SK-N-SH (cell line): ENCODE data around the gene SLCO6A1. TPM values are rescaled to one million over a fixed set of nuclear protein-coding genes. Genes with fewer than 3 reads are reported as not detected.

Experiments
- CTCF ChIA-PET: fragments of 300-600, 350-600 bp; formaldehyde crosslinking; extraction: SDS; loops from one replicate; lab custom pipeline; 2021; lab: Yijun Ruan, JAX
- POLR2A ChIA-PET: fragments of 350-600 bp; sonication (Branson Sonifier 250); formaldehyde crosslinking; extraction: SDS; loops from one replicate; lab custom pipeline; 2020; ENCODE audit warnings: antibody characterized with exemption, inconsistent platforms; lab: Yijun Ruan, JAX
- DNase-seq: peaks from one replicate; pipeline ENCODE4 v3.0.0; 2012
- H2AFZ ChIP-seq: fragments of 200-600 bp; sonication (generic); 2 replicates; pipeline ENCODE4 v1.8.1; 2016; ENCODE audit warnings: antibody characterized with exemption, mild to moderate bottlenecking, low read depth
- H3F3A ChIP-seq: fragments of 200-600 bp; sonication (generic); replicated peaks from 2 replicates; pipeline ENCODE3; 2016; ENCODE audit warnings: antibody characterized with exemption, mild to moderate bottlenecking; ENCODE audit not compliant: insufficient read depth
- H3K27ac ChIP-seq, 2 experiments: fragments of 200-500 bp in 1 of 2; fragments of 200-600 bp in 1 of 2; sonication (Bioruptor generic) in 1 of 2; sonication (generic), shearing (Covaris generic) in 1 of 2; 2 replicates each; pipeline versions ENCODE4 v1.5.1 to v1.6.1; 2014 to 2016; ENCODE audit warnings: low read depth in 2 of 2, inconsistent platforms in 1 of 2, low read length in 1 of 2, mild to moderate bottlenecking in 1 of 2, mixed read lengths in 1 of 2
- H3K27me3 ChIP-seq: fragments of 200-600 bp; sonication (generic), shearing (Covaris generic); 2 replicates; pipeline ENCODE4 v1.6.1; 2016; ENCODE audit warnings: mixed run types; ENCODE audit not compliant: insufficient read depth
- H3K36me3 ChIP-seq, 2 experiments: fragments of 200-500 bp in 1 of 2; fragments of 200-600 bp in 1 of 2; sonication (Bioruptor generic) in 1 of 2; sonication (generic) in 1 of 2; replicated peaks in 1 of 2; 2 replicates each; pipeline versions ENCODE3 to v1.5.1; 2014 to 2016; ENCODE audit warnings: low read length in 1 of 2, mild to moderate bottlenecking in 1 of 2; ENCODE audit not compliant: insufficient read depth in 2 of 2, control insufficient read depth in 1 of 2
- H3K4me1 ChIP-seq, 2 experiments: fragments of 200-500 bp in 1 of 2; fragments of 200-600 bp in 1 of 2; sonication (Bioruptor generic) in 1 of 2; sonication (generic), shearing (Covaris generic) in 1 of 2; 2 replicates each; pipeline versions ENCODE4 v1.5.1 to v1.6.1; 2014 to 2016; ENCODE audit warnings: low read depth in 1 of 2, low read length in 1 of 2, mixed run types in 1 of 2; ENCODE audit not compliant: insufficient read depth in 2 of 2, control insufficient read depth in 1 of 2
- H3K4me2 ChIP-seq: fragments of 200-600 bp; sonication (generic), shearing (Covaris generic); 2 replicates; pipeline ENCODE4 v1.6.1; 2017; ENCODE audit warnings: mixed run types
- H3K4me3 ChIP-seq, 2 experiments: fragments of 200-500 bp in 1 of 2; fragments of 200-600 bp in 1 of 2; sonication (Bioruptor generic) in 1 of 2; sonication (generic), shearing (Covaris generic) in 1 of 2; 2 replicates each; pipeline versions ENCODE4 v1.5.1 to v1.8.1; 2014 to 2016; ENCODE audit warnings: low read depth in 2 of 2, inconsistent platforms in 1 of 2, low read length in 1 of 2, mild to moderate bottlenecking in 1 of 2, mixed read lengths in 1 of 2, moderate library complexity in 1 of 2
- H3K79me2 ChIP-seq: fragments of 200-600 bp; sonication (generic); 2 replicates; pipeline ENCODE4 v1.8.1; 2017; ENCODE audit warnings: mild to moderate bottlenecking; ENCODE audit not compliant: insufficient read depth
- H3K9ac ChIP-seq: fragments of 200-600 bp; sonication (generic); 2 replicates; pipeline ENCODE4 v1.6.1; 2017; ENCODE audit warnings: mixed run types
- H3K9me2 ChIP-seq: fragments of 200-600 bp; sonication (generic); 2 replicates; pipeline ENCODE4 v1.6.1; 2017; ENCODE audit warnings: mixed run types
- H3K9me3 ChIP-seq: fragments of 200-600 bp; sonication (generic); 2 replicates; pipeline ENCODE4 v1.6.1; 2017; ENCODE audit warnings: mixed run types, mild to moderate bottlenecking, moderate library complexity
- H4K20me1 ChIP-seq: fragments of 200-600 bp; sonication (generic); 2 replicates; pipeline ENCODE4 v1.6.1; 2017; ENCODE audit warnings: mild to moderate bottlenecking, mixed run types; ENCODE audit not compliant: insufficient read depth
- CHD2 ChIP-seq: fragments of 150-350 bp; IDR thresholded peaks from 2 replicates; pipeline ENCODE4 v1.6.1; 2018; ENCODE audit warnings: low read length; ENCODE audit not compliant: partially characterized antibody
- ELF1 ChIP-seq: IDR thresholded peaks from 2 replicates; pipeline ENCODE4 v1.4.0; 2012
- EP300 ChIP-seq, 2 experiments: IDR thresholded peaks; 2 replicates each; pipeline versions ENCODE4 v1.4.0 to v1.6.1; 2012; ENCODE audit warnings: borderline replicate concordance in 1 of 2, low read depth in 1 of 2, low read length in 1 of 2
- FOSL2 ChIP-seq: IDR thresholded peaks from 2 replicates; pipeline ENCODE4 v1.4.0; 2012; ENCODE audit warnings: low read depth, mild to moderate bottlenecking, moderate library complexity, borderline replicate concordance
- FOXJ3 ChIP-seq: sonication (generic); formaldehyde crosslinking; IDR thresholded peaks from 2 replicates; pipeline ENCODE4 v1.5.1; 2020; ENCODE audit warnings: mild to moderate bottlenecking, missing genetic modification reagents
- GABPA ChIP-seq: IDR thresholded peaks from 2 replicates; pipeline ENCODE4 v1.4.0; 2012; ENCODE audit warnings: low read depth, mild to moderate bottlenecking
- GATA2 ChIP-seq: sonication (generic); formaldehyde crosslinking; IDR thresholded peaks from 2 replicates; pipeline ENCODE4 v1.5.0; 2020; ENCODE audit warnings: mild to moderate bottlenecking, missing genetic modification reagents
- MEF2A ChIP-seq: IDR thresholded peaks from 2 replicates; pipeline ENCODE4 v1.4.0; 2012; ENCODE audit warnings: low read depth, borderline replicate concordance
- NFIC ChIP-seq: IDR thresholded peaks from 2 replicates; pipeline ENCODE4 v1.4.0; 2012; ENCODE audit warnings: borderline replicate concordance
- NRF1 ChIP-seq: IDR thresholded peaks from 2 replicates; pipeline ENCODE4 v1.6.1; 2012; ENCODE audit warnings: low read depth, mild to moderate bottlenecking, low read length
- POLR2AphosphoS5 ChIP-seq: IDR thresholded peaks from 2 replicates; pipeline ENCODE4 v1.6.1; 2012; ENCODE audit warnings: low read depth, low read length
- RFX5 ChIP-seq: IDR thresholded peaks from 2 replicates; pipeline ENCODE4 v1.6.1; 2012; ENCODE audit warnings: mild to moderate bottlenecking, improper control_type of control experiment, low read length
- RXRA ChIP-seq: IDR thresholded peaks from 2 replicates; pipeline ENCODE4 v1.4.0; 2012; ENCODE audit warnings: low read depth, mild to moderate bottlenecking, borderline replicate concordance
- TAF1 ChIP-seq: IDR thresholded peaks from 2 replicates; pipeline ENCODE4 v1.6.1; 2012; ENCODE audit warnings: low read depth, mild to moderate bottlenecking, low read length, moderate library complexity, borderline replicate concordance
- WGBS: methylation state at CpG from one replicate; pipeline ENCODE4 v1.1.6; 2017; ENCODE audit warnings: low lambda C conversion rate; 5-methylcytosine and 5-hydroxymethylcytosine counted together
- polyA plus RNA-seq, 3 experiments: library from polyadenylated mRNA; depleted of rRNA; stranded (reverse); fragments of >200 nt; gene quantifications; 2 replicates each; pipeline ENCODE4 v1.2.3, GENCODE V29; 2012
- TF ChIP-seq, protein P1 (sequence below): IDR thresholded peaks from 2 replicates; pipeline ENCODE4 v1.4.0; 2012; ENCODE audit warnings: low read depth, borderline replicate concordance
- TF ChIP-seq, protein P2 (sequence below): fragments of 200-600 bp; sonication (generic); IDR thresholded peaks from 2 replicates; pipeline ENCODE4 v1.6.1; 2017; ENCODE audit warnings: antibody characterized with exemption, mild to moderate bottlenecking, moderate library complexity
- TF ChIP-seq, protein P3 (sequence below): fragments of 150-350 bp; IDR thresholded peaks from 2 replicates; pipeline ENCODE4 v1.6.1; 2017; ENCODE audit warnings: antibody characterized with exemption, low read length, low read depth, borderline replicate concordance
- TF ChIP-seq, protein P4 (sequence below): IDR thresholded peaks from 2 replicates; pipeline ENCODE4 v1.4.0; 2012; ENCODE audit warnings: low read depth

Gene SLCO6A1
- polyA plus RNA-seq, 1 of the 3 experiments (the other 2 are of a cell fraction) = not detected

DNA sequence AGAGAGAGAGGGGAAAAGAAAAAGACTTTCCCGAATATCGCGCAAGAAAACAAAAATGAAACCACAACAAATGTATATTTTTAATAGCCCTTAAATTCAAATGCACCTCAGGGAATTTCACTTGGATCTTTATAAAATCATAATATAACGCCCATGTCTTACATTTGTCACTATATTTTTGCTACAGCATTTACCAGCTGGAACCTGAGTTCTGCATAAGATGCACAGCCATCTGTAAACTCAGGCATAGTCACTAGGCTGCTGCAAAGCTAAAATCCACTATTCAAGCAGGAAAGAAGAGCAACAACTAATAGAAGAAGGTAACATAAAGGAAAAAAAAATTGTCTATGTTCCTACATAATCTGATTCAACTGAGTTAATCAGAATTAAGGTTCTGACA lies 30.6 kb upstream of the SLCO6A1 start:
- H3K27me3 ChIP-seq = no peaks in the 10 kb centered on the region
- no peaks in the 10 kb centered on the region for H3K36me3 ChIP-seq
- no peak for TF ChIP-seq CHD2
- TF ChIP-seq GABPA = no peak
- TF ChIP-seq, protein P1, sequence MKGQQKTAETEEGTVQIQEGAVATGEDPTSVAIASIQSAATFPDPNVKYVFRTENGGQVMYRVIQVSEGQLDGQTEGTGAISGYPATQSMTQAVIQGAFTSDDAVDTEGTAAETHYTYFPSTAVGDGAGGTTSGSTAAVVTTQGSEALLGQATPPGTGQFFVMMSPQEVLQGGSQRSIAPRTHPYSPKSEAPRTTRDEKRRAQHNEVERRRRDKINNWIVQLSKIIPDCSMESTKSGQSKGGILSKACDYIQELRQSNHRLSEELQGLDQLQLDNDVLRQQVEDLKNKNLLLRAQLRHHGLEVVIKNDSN = no peak
- H3K9me2 ChIP-seq = no peaks in the 10 kb centered on the region
- no peaks in the 10 kb centered on the region for H3F3A ChIP-seq
- H4K20me1 ChIP-seq = no peaks in the 10 kb centered on the region
- ChIA-PET CTCF (interaction anchor here (0.7 kb wide), 1 partner anchor 32 kb away, joined by 3 read pairs; no protein-coding TSS in a partner anchor), POLR2A (no interaction called here)
- H2AFZ ChIP-seq = no peak overlapping the region
- no peaks in the 10 kb centered on the region for H3K79me2 ChIP-seq
- H3K27ac ChIP-seq = no peak overlapping the region
- no peak for DNase-seq
- no peak overlapping the region for H3K9ac ChIP-seq
- no peaks in the 10 kb centered on the region for H3K4me1 ChIP-seq
- 80% methylated on average over 4 of the region's 4 CpGs for WGBS
- no peak overlapping the region for H3K4me2 ChIP-seq
- H3K9me3 ChIP-seq = no peaks in the 10 kb centered on the region
- no peak overlapping the region for H3K4me3 ChIP-seq

DNA sequence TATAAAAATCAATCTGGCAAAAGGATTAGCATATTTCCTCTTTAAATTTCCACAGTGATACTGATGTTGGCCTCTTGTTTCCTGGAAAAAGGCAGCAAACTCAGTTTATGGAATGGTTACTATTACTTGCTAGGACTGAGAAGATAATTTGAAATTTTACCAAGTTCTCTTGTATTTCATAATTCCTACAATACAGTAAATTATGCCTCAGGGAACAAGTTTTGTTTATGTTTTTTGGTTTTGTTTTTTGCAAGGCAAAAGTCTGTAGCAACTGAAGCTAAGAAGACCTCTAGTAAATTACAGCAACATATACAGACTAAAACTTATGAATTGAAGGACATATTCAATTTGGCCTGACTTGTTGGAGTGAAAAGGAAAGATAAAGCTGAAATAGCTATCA lies 30.2 kb upstream of the SLCO6A1 start:
- ChIA-PET POLR2A (no interaction called here), CTCF (interaction anchor here (0.7 kb wide), 1 partner anchor 32 kb away, joined by 3 read pairs; no protein-coding TSS in a partner anchor)
- no peak overlapping the region for H3K9ac ChIP-seq
- no peaks in the 10 kb centered on the region for H3F3A ChIP-seq
- H3K4me1 ChIP-seq = no peaks in the 10 kb centered on the region
- TF ChIP-seq NRF1 (no peak), FOSL2 (no peak), FOXJ3 (CRISPR knock-in tag) (no peak), MEF2A (no peak), ELF1 (no peak)
- TF ChIP-seq, protein P2, sequence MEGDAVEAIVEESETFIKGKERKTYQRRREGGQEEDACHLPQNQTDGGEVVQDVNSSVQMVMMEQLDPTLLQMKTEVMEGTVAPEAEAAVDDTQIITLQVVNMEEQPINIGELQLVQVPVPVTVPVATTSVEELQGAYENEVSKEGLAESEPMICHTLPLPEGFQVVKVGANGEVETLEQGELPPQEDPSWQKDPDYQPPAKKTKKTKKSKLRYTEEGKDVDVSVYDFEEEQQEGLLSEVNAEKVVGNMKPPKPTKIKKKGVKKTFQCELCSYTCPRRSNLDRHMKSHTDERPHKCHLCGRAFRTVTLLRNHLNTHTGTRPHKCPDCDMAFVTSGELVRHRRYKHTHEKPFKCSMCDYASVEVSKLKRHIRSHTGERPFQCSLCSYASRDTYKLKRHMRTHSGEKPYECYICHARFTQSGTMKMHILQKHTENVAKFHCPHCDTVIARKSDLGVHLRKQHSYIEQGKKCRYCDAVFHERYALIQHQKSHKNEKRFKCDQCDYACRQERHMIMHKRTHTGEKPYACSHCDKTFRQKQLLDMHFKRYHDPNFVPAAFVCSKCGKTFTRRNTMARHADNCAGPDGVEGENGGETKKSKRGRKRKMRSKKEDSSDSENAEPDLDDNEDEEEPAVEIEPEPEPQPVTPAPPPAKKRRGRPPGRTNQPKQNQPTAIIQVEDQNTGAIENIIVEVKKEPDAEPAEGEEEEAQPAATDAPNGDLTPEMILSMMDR = no peak
- no peaks in the 10 kb centered on the region for H3K27me3 ChIP-seq
- H3K79me2 ChIP-seq = no peaks in the 10 kb centered on the region
- no peak overlapping the region for H3K4me2 ChIP-seq
- no peak overlapping the region for H3K4me3 ChIP-seq
- H3K36me3 ChIP-seq = no peaks in the 10 kb centered on the region
- H4K20me1 ChIP-seq = no peaks in the 10 kb centered on the region
- H2AFZ ChIP-seq = no peak overlapping the region; the same call in 1 of the 2 replicates
- no peak for DNase-seq
- H3K9me3 ChIP-seq = no peaks in the 10 kb centered on the region
- no peak overlapping the region for H3K27ac ChIP-seq
- no peaks in the 10 kb centered on the region for H3K9me2 ChIP-seq

DNA sequence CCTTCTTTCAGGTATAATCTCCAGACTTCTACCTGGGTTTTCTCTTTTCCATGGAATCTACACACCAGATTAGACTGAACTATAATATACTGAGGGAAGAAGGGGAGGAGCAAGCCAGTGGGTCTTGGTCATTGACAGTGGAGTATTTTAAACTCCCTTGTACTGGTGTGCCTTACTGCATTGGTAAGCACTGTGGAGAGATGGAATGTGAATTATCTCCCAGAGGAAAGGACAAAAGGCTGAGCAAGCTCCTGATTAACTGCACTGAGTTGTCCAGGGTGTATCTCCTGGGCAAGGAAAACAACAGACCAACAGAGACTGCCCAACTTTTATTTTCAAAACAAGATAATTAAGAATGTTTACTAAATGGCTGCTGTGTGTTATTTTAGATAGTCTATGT lies 29.8 kb upstream of the SLCO6A1 start:
- no peaks in the 10 kb centered on the region for H4K20me1 ChIP-seq
- no peaks in the 10 kb centered on the region for H3K27me3 ChIP-seq
- no peak overlapping the region; the same call in 1 of the 2 replicates for H2AFZ ChIP-seq
- no peaks in the 10 kb centered on the region for H3F3A ChIP-seq
- no peaks in the 10 kb centered on the region for H3K9me2 ChIP-seq
- H3K9ac ChIP-seq = no peak overlapping the region
- no peaks in the 10 kb centered on the region for H3K4me1 ChIP-seq
- no peaks in the 10 kb centered on the region for H3K79me2 ChIP-seq
- ChIA-PET CTCF (interaction anchor here (0.7 kb wide), 1 partner anchor 33 kb away, joined by 3 read pairs; no protein-coding TSS in a partner anchor), POLR2A (no interaction called here)
- H3K4me3 ChIP-seq = no peak overlapping the region
- no peak overlapping the region for H3K27ac ChIP-seq
- no peak for DNase-seq
- no peak overlapping the region for H3K4me2 ChIP-seq
- H3K36me3 ChIP-seq = no peaks in the 10 kb centered on the region
- H3K9me3 ChIP-seq = no peaks in the 10 kb centered on the region
- TF ChIP-seq, protein P3, sequence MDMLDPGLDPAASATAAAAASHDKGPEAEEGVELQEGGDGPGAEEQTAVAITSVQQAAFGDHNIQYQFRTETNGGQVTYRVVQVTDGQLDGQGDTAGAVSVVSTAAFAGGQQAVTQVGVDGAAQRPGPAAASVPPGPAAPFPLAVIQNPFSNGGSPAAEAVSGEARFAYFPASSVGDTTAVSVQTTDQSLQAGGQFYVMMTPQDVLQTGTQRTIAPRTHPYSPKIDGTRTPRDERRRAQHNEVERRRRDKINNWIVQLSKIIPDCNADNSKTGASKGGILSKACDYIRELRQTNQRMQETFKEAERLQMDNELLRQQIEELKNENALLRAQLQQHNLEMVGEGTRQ = no peak
- TF ChIP-seq NFIC (no peak), ELF1 (no peak), EP300 (IDR thresholded peaks at IDR 0.05; ENCODE audit: borderline replicate concordance in 1 of 2, low read depth in 1 of 2, low read length in 1 of 2) (no peak), RXRA (no peak), RFX5 (no peak), TAF1 (no peak), GATA2 (CRISPR knock-in tag) (no peak), POLR2AphosphoS5 (no peak), GABPA (no peak)
- TF ChIP-seq, protein P4, sequence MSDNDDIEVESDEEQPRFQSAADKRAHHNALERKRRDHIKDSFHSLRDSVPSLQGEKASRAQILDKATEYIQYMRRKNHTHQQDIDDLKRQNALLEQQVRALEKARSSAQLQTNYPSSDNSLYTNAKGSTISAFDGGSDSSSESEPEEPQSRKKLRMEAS = no peak
- TF ChIP-seq, protein P1 = no peak
